Stimulated activated naive CD8-positive, alpha-beta T cell treated with anti-CD3 and anti-CD28 coated beads, Interleukin-15, amount 100 ng/mL, for 72 hours (primary cell): Measurements from ENCODE around the gene TEF.
A peak's percentile ranks its signal among the peaks of the same experiment; 100 is the strongest.

Experiments
- ATAC-seq: fragments of 150-1000 bp; cut with Tn5 transposase; 2 replicates; pipeline ENCODE4 v1.10.0; 2021; ENCODE audit warnings: mild to moderate bottlenecking, moderate library complexity
- DNase-seq, 2 donors: peaks; one replicate each; pipeline ENCODE4 v3.0.0; 2021 to 2022
- H3K27ac Mint-ChIP-seq, 2 donors: one replicate each; pipeline ENCODE4 v1.8.0; 2022; ENCODE audit warnings: mild to moderate bottlenecking in 2 of 2, mixed read lengths in 2 of 2, moderate library complexity in 2 of 2
- H3K27me3 Mint-ChIP-seq: one replicate; pipeline ENCODE4 v1.8.0; 2022; ENCODE audit warnings: mixed read lengths
- H3K4me1 Mint-ChIP-seq: one replicate; pipeline ENCODE4 v1.8.0; 2022; ENCODE audit warnings: mild to moderate bottlenecking, mixed read lengths
- H3K4me3 Mint-ChIP-seq, 2 donors: one replicate each; pipeline ENCODE4 v1.8.0; 2022; ENCODE audit warnings: mild to moderate bottlenecking in 2 of 2, mixed read lengths in 2 of 2, moderate library complexity in 1 of 2
- H3K9me3 Mint-ChIP-seq, 2 donors: one replicate each; pipeline ENCODE4 v1.8.0; 2022; ENCODE audit warnings: mixed read lengths in 2 of 2

Gene TEF

DNA sequence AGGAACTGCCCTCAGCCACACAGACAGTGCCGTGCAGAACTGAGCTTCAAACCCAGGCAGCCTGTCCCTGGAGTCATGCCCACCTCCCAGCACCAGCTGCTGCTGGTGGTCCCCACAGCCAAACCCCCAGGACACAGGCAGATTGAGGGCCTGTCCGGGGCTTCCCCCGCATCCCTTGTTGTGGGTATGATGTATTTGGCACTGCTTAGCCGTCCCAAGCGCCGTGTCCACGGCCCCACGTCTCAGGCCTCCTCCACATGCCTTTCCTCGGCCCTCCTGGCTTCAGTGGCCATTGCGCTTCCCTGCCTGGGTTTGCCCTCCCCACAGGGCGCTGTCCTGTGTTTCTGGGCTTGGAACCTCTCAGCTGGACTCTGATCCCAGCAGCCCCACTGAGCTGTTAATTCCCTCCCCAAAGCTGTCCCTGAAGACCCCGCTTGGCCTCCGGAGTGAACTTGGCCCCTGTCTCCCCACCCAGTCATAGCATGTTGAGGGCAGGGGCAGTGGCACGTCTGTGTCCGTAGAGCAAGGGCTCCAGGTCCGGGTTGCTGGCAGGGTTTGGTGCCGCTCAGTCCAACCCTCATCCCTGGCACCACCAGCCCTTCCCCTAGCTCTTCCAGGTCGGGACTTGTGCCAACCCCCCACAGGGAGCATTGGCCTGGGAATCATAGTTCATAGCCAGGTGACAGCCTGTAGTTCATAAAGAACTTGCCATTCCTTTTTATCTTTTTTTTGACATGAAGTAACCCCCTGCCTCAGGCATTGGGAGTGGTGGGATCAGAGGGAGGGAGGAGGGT lies 34.5 kb upstream of the TEF start:
- no peak for ATAC-seq
- no peak for DNase-seq
- no peaks in the 10 kb centered on the region for H3K9me3 Mint-ChIP-seq
- H3K27ac Mint-ChIP-seq: peak overlapping the region in 1 of 2 donors; percentile 20
- H3K27me3 Mint-ChIP-seq: no peaks in the 10 kb centered on the region
- peaks cover 2% of the 10 kb centered on the region for H3K4me1 Mint-ChIP-seq
- H3K4me3 Mint-ChIP-seq: no peak overlapping the region

DNA sequence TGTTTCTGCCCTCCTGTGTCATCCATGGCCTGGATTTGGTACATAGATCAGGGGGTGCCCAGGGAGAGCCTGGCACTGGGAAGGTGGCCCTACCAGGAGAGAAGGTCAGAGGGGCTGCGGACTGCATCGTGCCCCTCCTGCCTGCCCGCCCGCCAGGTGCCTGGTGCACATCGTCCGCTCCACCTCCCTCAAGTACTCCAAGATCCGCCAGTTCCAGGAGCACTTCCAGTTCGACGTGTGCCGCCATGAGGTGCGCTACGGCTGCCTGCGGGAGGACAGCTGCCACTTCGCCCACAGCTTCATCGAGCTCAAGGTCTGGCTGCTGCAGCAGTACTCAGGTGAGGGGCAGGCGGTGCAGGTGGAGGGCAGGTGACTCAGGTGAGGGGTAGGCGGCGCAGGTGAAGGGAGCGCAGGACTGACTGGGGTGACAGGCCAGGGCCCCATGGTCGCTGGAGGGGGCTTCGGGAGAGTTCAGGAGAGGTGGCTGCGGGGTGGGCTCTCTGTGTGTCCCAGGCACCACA lies 32.7 kb upstream of the TEF start:
- Mint-ChIP-seq H3K27me3 (no peaks in the 10 kb centered on the region), H3K4me3 (no peak overlapping the region), H3K4me1 (no peaks in the 10 kb centered on the region), H3K9me3 (no peaks in the 10 kb centered on the region), H3K27ac (peak overlapping the region in 1 of 2 donors; percentile 36)
- DNase-seq (no peak), ATAC-seq (no peak)

DNA sequence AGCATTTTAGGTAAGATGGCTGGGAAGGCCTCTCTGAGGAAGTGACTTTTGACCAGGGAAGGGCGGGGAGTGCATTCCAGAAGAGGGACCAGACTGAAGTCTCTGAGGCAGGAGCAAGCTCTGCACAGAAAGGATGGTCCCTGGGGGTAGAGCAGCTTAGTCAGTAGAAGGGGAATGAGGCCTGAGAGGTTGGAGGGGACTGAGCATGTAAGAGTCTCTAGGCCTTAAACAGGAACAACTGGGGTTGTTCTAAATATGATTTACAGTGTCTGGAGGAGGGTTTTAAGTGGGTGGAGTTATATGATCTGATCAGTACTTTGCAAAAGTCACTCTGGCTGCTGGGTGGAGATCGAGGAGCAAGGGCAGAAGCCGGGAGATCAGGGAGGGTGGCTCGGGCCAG lies 31.7 kb upstream of the TEF start:
- Mint-ChIP-seq H3K4me1 (no peaks in the 10 kb centered on the region), H3K4me3 (no peak overlapping the region), H3K27ac (peak overlapping the region in 1 of 2 donors; percentile 63), H3K27me3 (no peaks in the 10 kb centered on the region), H3K9me3 (no peaks in the 10 kb centered on the region)
- DNase-seq: no peak
- ATAC-seq: no peak

DNA sequence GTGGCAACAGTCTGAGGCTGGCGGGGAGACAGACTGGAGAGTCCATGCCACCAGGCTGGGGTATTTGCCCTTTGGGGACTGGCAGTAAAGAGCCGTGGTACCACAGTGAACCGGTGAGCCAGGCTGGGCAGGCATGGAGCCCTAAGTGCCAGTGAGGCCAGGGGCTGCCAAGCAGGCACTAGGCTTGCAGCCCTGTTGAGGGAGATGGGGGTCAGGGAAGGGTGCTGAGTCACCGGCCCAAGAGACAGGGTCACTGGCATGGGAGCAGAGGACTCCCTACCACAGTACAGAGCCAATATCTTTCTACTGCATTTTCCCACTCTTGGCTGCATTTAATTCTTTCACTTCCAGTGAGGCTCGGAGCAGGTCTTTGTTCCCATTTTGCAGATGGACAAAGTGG lies 30.7 kb upstream of the TEF start:
- Mint-ChIP-seq H3K27ac (peak overlapping the region; percentile 33 to 36), H3K4me3 (no peak overlapping the region), H3K27me3 (no peaks in the 10 kb centered on the region), H3K4me1 (no peaks in the 10 kb centered on the region), H3K9me3 (no peaks in the 10 kb centered on the region)
- DNase-seq: no peak
- no peak for ATAC-seq

DNA sequence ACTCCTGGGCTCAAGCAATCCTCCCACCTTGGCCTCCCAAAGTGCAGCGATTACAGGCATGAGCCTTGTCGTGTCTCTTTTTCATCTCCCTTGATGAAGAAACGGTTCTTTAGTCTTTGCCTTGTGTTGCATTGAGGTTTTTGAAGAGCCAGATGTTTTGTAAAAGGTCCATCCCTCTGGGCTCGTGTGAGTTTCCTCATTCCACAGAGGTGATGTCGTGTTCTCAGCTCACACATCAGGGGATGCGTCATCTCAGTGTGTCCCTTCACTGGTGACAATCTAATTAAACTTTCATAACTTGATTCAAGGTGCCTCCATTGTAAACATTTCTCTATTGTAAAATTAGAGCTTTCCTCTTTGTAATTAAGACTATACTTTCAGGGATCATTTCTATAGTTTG lies 29.7 kb upstream of the TEF start:
- H3K4me1 Mint-ChIP-seq: no peaks in the 10 kb centered on the region
- no peak for ATAC-seq
- H3K9me3 Mint-ChIP-seq: no peaks in the 10 kb centered on the region
- no peak overlapping the region for H3K4me3 Mint-ChIP-seq
- H3K27me3 Mint-ChIP-seq: no peaks in the 10 kb centered on the region
- H3K27ac Mint-ChIP-seq: peak overlapping the region in 1 of 2 donors; percentile 81
- DNase-seq: no peak

DNA sequence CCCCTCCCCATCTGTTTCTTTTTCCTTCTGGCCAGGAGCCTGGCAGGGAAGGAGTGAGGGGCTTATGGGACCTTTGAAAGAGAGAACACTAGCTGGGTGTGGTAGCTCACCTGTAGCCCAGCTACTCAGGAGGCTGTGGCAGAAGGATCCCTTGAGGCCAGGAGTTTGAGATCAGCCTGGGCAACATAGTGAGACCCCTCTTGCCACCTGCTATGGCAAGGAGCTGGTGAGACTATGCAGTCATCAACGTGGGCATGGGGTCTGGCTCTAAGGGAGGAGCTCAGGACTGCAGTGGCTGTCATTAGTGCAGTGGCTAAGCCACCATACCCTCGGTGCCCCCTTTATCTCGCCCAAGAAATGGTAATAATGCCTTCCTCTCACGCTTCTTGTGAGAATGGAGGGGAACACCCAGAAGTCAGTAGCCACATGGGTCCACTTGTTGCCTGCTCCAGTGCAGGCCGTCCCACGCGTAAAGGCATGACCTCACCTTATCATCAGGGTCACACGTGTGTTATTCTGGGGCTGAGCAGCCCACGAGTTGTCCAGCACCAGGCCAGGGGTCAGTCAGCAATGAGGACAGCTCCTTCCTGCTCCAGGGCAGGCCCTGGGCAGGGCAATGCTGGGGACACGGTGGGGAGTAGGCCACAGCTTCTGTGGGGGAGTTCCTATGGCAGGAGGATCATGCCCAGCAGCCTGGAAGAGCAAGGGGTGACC lies 27.7 kb upstream of the TEF start:
- no peaks in the 10 kb centered on the region for H3K27me3 Mint-ChIP-seq

DNA sequence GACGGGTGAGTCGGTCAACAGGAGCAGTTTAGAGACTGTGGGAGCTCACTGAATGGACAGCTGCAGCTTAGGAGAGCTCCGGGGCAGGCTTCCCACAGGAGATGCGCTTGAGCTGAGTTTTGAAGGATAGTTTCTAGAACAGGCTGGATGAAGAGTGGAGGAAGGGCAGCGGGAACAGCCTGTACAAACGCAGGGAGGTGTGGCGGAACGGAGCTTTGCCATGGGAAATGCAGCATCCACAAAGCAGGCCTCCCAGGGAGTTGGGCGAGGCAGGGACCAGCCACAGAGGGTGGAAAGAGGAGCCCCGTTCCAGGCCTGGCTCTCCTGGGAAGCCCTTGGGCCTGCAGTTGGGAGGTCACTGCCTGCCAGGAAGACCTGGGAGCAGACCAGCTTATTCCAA lies 26.8 kb upstream of the TEF start:
- ATAC-seq: no peak
- Mint-ChIP-seq H3K4me1 (no peaks in the 10 kb centered on the region), H3K4me3 (no peak overlapping the region), H3K27ac (no peak overlapping the region), H3K27me3 (no peaks in the 10 kb centered on the region), H3K9me3 (no peaks in the 10 kb centered on the region)
- DNase-seq: no peak

More for the DNA sequence above, 27.7 kb upstream of the TEF start:
- Mint-ChIP-seq H3K27ac (peak overlapping the region; percentile 23 to 42), H3K4me3 (no peak overlapping the region), H3K9me3 (no peaks in the 10 kb centered on the region), H3K4me1 (no peaks in the 10 kb centered on the region)
- DNase-seq: no peak
- no peak for ATAC-seq

DNA sequence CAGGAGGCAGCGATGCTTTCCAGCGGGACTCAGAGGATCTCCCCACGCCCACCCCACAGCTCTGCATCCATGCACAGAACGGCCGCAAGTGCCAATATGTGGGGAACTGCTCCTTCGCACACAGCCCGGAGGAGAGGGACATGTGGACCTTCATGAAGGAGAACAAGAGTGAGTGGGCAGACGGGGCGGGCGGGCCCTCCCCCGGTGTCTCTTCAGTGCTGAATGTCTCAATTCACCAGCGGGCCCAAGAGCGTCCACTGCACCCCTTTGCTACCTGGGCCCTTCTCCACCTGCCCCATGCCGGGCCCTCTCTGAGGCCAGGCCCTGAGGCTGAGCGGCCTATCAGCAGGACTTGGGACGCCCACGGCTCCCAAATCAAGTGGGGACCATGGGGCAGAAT lies 25.8 kb upstream of the TEF start:
- Mint-ChIP-seq H3K9me3 (no peaks in the 10 kb centered on the region), H3K27me3 (no peaks in the 10 kb centered on the region), H3K4me3 (no peak overlapping the region), H3K27ac (peak overlapping the region in 1 of 2 donors; percentile 19), H3K4me1 (no peaks in the 10 kb centered on the region)
- no peak for ATAC-seq
- no peak for DNase-seq

DNA sequence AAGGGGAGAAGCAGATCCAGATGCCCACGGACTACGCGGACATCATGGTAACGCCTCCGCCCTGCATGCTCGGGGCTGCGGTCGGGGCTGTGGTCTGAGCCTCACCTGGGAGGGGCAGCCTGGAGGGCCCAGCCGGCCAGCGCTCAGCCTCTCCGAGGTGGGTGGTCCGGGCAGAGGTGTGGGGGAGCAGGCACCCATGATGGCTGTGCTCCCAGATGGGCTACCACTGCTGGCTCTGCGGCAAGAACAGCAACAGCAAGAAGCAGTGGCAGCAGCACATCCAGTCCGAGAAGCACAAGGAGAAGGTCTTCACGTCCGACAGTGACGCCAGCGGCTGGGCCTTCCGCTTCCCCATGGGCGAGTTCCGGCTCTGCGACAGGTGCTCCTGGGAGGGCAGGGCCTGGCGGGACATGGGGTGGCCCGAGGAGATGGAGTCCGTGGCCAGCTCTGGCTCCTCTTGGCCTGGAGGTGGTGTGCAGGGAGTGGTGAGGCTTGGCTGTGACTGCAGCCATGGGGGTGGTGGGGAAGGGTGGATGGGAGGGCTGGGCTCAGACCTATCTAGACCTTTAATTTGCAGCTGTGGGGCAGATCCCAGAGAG lies 25.2 kb upstream of the TEF start:
- Mint-ChIP-seq H3K4me1 (no peaks in the 10 kb centered on the region), H3K4me3 (no peak overlapping the region), H3K27ac (no peak overlapping the region), H3K9me3 (no peaks in the 10 kb centered on the region), H3K27me3 (no peaks in the 10 kb centered on the region)
- DNase-seq: no peak
- no peak for ATAC-seq

DNA sequence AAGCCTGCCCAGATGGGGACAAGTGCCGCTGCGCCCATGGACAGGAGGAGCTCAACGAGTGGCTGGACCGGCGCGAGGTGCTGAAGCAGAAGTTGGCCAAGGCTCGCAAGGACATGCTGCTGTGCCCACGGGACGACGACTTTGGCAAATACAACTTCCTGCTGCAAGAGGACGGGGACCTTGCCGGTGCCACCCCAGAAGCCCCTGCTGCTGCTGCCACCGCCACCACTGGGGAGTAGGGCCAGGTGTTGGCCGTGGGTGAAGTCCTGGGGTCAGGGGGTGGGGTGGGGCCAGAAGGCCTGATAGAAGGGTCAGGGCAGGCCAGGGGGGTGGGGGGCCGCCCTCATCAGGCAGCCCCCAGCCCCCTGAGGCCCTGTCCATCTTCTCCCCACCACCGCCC lies 24.6 kb upstream of the TEF start:
- no peaks in the 10 kb centered on the region for H3K27me3 Mint-ChIP-seq
- H3K9me3 Mint-ChIP-seq: no peaks in the 10 kb centered on the region
- DNase-seq: no peak
- H3K4me3 Mint-ChIP-seq: no peak overlapping the region
- no peak overlapping the region for H3K27ac Mint-ChIP-seq
- ATAC-seq: peak; percentile 44
- no peaks in the 10 kb centered on the region for H3K4me1 Mint-ChIP-seq

DNA sequence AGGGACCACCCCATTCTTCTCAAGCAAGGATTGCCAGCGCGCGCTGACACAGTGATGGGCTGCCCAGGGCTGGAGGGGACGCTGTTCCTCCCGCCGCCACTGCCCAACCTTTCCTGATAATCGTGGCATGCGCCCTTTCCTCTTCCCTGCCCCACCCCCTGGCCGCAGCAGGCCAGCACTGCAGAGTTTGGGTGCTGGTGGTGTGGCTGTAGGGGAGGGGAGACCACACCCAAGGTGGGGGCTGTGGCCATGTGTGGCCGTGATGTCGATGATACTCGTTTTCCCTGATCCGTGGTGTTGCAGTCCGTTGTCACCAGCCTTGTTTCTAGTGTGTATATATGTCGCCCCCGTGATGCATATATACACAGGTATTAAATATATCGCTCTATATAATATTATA lies 22.8 kb upstream of the TEF start:
- ATAC-seq (no peak), DNase-seq (no peak)
- H3K4me3 Mint-ChIP-seq: no peak overlapping the region
- no peaks in the 10 kb centered on the region for H3K9me3 Mint-ChIP-seq
- no peak overlapping the region for H3K27ac Mint-ChIP-seq
- no peaks in the 10 kb centered on the region for H3K4me1 Mint-ChIP-seq
- H3K27me3 Mint-ChIP-seq: no peaks in the 10 kb centered on the region

DNA sequence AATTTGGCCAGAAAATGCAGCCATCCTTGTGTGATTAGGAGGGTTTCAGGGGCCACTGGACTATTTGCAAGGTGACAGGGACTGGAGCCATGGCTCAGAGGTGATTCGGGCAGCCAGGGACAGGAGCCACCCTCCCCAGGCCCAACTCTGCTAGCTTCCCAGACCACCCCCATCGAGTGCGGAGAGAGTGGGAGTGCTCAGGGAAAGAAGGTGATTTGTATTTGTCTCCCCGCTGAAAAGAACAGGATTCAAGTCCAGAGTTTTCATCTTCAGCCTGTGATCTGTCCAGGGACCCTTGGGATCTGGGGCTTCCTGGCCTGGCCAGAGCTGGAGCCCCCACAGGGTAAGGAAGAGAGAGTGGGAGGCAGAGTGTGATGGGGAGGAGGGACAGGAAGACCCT lies 22.4 kb upstream of the TEF start:
- Mint-ChIP-seq H3K4me1 (no peaks in the 10 kb centered on the region), H3K4me3 (no peak overlapping the region), H3K27me3 (no peaks in the 10 kb centered on the region), H3K27ac (peak overlapping the region in 1 of 2 donors; percentile 39), H3K9me3 (no peaks in the 10 kb centered on the region)
- DNase-seq: no peak
- no peak for ATAC-seq

DNA sequence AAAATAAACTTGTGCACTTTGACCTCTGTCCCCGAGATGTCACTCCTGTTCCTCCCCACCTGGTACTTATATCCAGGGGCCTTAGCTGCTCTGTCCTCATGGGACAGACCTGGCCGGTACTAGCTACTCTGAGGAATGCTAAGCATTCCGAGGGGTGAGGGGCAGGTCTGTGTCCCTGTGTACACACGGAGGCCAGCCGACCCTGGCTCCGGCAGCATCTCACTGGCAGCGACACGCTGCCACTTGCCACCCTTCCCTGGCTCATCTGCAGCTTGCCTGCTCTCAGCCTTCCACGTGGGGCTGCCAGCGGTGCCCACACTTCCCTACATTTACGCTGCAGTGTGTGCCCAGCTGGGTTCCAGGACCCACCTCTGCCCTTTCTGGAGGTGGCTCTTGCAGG lies 21.6 kb upstream of the TEF start:
- no peaks in the 10 kb centered on the region for H3K9me3 Mint-ChIP-seq
- no peaks in the 10 kb centered on the region for H3K4me1 Mint-ChIP-seq
- H3K27ac Mint-ChIP-seq: peak overlapping the region in 1 of 2 donors; percentile 48
- DNase-seq (no peak), ATAC-seq (no peak)
- H3K4me3 Mint-ChIP-seq: no peak overlapping the region
- no peaks in the 10 kb centered on the region for H3K27me3 Mint-ChIP-seq

DNA sequence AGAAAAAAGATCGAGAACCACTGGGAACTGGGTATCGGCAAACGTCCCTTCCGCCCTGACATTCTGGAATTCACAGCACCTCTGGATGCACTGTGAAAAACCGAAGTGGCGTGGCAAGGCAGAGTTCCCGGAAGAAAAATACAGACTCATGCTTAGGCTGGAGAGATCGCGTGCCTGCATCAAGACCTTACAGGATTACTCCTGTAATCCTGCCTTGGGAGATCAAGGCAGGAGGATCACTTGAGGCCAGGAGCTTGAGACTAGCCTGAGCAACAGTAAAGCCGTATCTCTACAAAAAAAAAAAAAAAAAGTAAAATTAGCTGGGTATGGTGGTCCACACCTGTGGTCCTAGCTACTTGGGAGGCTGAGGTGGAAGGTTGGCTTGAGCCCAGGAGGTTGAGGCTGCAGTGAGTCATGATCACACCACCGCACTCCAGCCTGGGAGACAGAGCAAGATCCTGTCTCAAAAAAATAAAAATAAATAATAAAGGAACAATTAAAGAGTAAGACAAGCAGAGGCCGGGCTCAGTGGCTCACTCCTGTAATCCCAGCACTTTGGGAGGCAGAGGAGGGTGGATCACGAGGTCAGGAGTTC lies 19.9 kb upstream of the TEF start:
- ATAC-seq (no peak), DNase-seq (no peak)
- Mint-ChIP-seq H3K4me1 (peaks cover 2% of the 10 kb centered on the region), H3K4me3 (no peak overlapping the region), H3K27me3 (peaks cover 4% of the 10 kb centered on the region), H3K9me3 (no peaks in the 10 kb centered on the region), H3K27ac (no peak overlapping the region)

DNA sequence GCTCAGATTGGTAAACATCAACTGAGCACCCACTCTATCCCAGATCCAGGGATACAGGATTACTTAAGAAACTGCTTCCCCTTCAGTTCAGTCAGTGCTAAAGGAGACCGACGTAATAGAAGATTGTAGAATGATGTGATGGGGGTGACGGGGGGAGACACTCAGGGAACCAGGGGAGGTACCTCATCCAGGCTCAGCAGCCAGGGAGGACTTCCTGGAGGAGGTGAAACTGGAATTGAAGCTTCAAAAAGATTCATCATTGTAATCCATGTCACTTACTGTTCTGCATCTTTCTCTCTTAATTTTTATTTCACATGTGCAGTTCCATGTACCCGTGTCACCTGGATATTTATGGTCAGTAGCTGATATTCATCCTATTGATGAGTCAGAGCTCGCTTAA lies 19.1 kb upstream of the TEF start:
- ATAC-seq: no peak
- peaks cover 12% of the 10 kb centered on the region for H3K27me3 Mint-ChIP-seq
- DNase-seq: no peak
- no peaks in the 10 kb centered on the region for H3K9me3 Mint-ChIP-seq
- no peak overlapping the region for H3K4me3 Mint-ChIP-seq
- H3K27ac Mint-ChIP-seq: no peak overlapping the region
- peaks cover 10% of the 10 kb centered on the region for H3K4me1 Mint-ChIP-seq

DNA sequence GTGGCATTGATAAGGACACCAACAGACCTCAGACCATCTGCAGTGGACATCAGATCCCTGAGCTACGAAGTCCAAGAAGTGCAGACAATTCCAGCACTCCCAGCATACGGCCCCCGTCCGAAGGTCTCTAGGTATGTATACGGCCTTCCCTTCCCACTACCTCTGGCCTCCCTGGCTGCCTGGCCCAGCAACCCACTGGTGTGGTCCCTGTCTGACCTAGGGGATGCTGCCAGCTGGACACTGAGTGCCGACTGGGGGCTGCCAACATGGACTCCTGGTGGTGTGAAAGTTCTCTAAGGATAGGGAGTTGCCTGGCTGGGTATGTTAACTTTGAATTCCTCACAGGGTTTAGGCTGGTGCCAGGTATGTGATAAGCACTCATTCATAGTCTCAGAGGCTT lies 17.5 kb upstream of the TEF start:
- H3K27ac Mint-ChIP-seq: peak overlapping the region in 1 of 2 donors; percentile 54
- DNase-seq (no peak), ATAC-seq (no peak)
- peaks cover 12% of the 10 kb centered on the region for H3K4me1 Mint-ChIP-seq
- peaks cover 16% of the 10 kb centered on the region for H3K27me3 Mint-ChIP-seq
- no peaks in the 10 kb centered on the region for H3K9me3 Mint-ChIP-seq
- H3K4me3 Mint-ChIP-seq: no peak overlapping the region
